IMR-90 (cell line): Measurements from ENCODE around the gene FITM2. TPM values are rescaled to one million over a fixed set of nuclear protein-coding genes. Genes with fewer than 3 reads are reported as not detected.

Source experiments
- ATAC-seq: fragments of 200-7000 bp; cut with Tn5 transposase; 2 replicates; pipeline ENCODE4 v1.9.1; 2020; ENCODE audit warnings: low read depth, mild to moderate bottlenecking, moderate library complexity
- BruUV-seq: library from RNA; stranded (reverse); fragments of 400-500 nt; replicated peaks from 2 replicates; lab custom pipeline; 2021; lab: Mats Ljungman, UMichigan
- CTCF ChIA-PET: fragments of 300-600 bp; formaldehyde crosslinking; extraction: SDS; loops from one replicate; lab custom pipeline; 2021; ENCODE audit warnings: antibody characterized with exemption; lab: Yijun Ruan, JAX
- POLR2A ChIA-PET: fragments of 300-600 bp; sonication (Branson Sonifier 250); formaldehyde crosslinking; loops from one replicate; lab custom pipeline; 2022; ENCODE audit warnings: antibody characterized with exemption; ENCODE audit not compliant: unreplicated experiment; lab: Charles Lee
- DNase-seq: peaks from one replicate; pipeline ENCODE4 v3.0.0; 2013
- H2AFZ ChIP-seq: replicated peaks from 2 replicates; pipeline ENCODE3; 2013; ENCODE audit warnings: low read length, mild to moderate bottlenecking; ENCODE audit not compliant: poor library complexity
- H2AK5ac ChIP-seq: 2 replicates; pipeline ENCODE4 v1.6.1; 2013; ENCODE audit warnings: low read depth, low read length, inconsistent platforms
- H2AK9ac ChIP-seq: replicated peaks from 2 replicates; pipeline ENCODE3; 2013; ENCODE audit warnings: mild to moderate bottlenecking, low read depth, low read length, moderate library complexity; ENCODE audit not compliant: poor library complexity
- H2BK120ac ChIP-seq: 2 replicates; pipeline ENCODE4 v1.6.1; 2013; ENCODE audit warnings: low read depth, low read length, inconsistent platforms
- H2BK15ac ChIP-seq: 3 replicates; pipeline ENCODE4 v1.6.1; 2013; ENCODE audit warnings: low read depth, low read length, inconsistent platforms
- H2BK20ac ChIP-seq: 2 replicates; pipeline ENCODE4 v1.6.1; 2013; ENCODE audit warnings: low read depth, mild to moderate bottlenecking, inconsistent platforms, low read length, moderate library complexity
- H2BK5ac ChIP-seq: 2 replicates; pipeline ENCODE4 v1.6.1; 2013; ENCODE audit warnings: mild to moderate bottlenecking, low read depth, low read length, inconsistent platforms; ENCODE audit not compliant: poor library complexity, severe bottlenecking
- H3K14ac ChIP-seq: replicated peaks from 2 replicates; pipeline ENCODE4 v1.6.1; 2013; ENCODE audit warnings: low read depth, low read length, inconsistent platforms
- H3K18ac ChIP-seq: 2 replicates; pipeline ENCODE4 v1.6.1; 2013; ENCODE audit warnings: low read depth, low read length, control low read depth
- H3K23ac ChIP-seq: 2 replicates; pipeline ENCODE4 v1.6.1; 2013; ENCODE audit warnings: low read depth, low read length, inconsistent platforms
- H3K27ac ChIP-seq: 2 replicates; pipeline ENCODE4 v1.5.1; 2013; ENCODE audit warnings: mild to moderate bottlenecking, control low read depth, low read length; ENCODE audit not compliant: insufficient read depth
- H3K27me3 ChIP-seq: 2 replicates; pipeline ENCODE4 v1.6.1; 2013; ENCODE audit warnings: low read length; ENCODE audit not compliant: control insufficient read depth, insufficient read depth
- H3K36me3 ChIP-seq: 2 replicates; pipeline ENCODE4 v1.6.1; 2013; ENCODE audit warnings: low read length, mixed read lengths; ENCODE audit not compliant: control insufficient read depth, insufficient read depth
- H3K4ac ChIP-seq: 2 replicates; pipeline ENCODE4 v1.6.1; 2013; ENCODE audit warnings: low read depth, low read length, inconsistent platforms
- H3K4me1 ChIP-seq: 2 replicates; pipeline ENCODE4 v1.6.1; 2013; ENCODE audit warnings: low read length, mixed read lengths; ENCODE audit not compliant: control insufficient read depth, insufficient read depth
- H3K4me2 ChIP-seq: 2 replicates; pipeline ENCODE4 v1.6.1; 2013; ENCODE audit warnings: low read depth, mild to moderate bottlenecking, control low read depth, low read length, moderate library complexity
- H3K4me3 ChIP-seq: 2 replicates; pipeline ENCODE4 v1.5.1; 2013; ENCODE audit warnings: low read depth, mild to moderate bottlenecking, control low read depth, low read length, moderate library complexity; ENCODE audit not compliant: insufficient read depth
- H3K56ac ChIP-seq: 2 replicates; pipeline ENCODE4 v1.6.1; 2013; ENCODE audit warnings: low read length, inconsistent platforms; ENCODE audit not compliant: insufficient read depth; ENCODE audit errors: extremely low read depth
- H3K79me1 ChIP-seq, 2 experiments: 2 replicates each; pipeline ENCODE4 v1.6.1; 2013; ENCODE audit warnings: low read length in 2 of 2, inconsistent platforms in 1 of 2, low read depth in 1 of 2
- H3K9ac ChIP-seq: 2 replicates; pipeline ENCODE4 v1.6.1; 2013; ENCODE audit warnings: low read depth, low read length, control low read depth
- H3K9me1 ChIP-seq: 2 replicates; pipeline ENCODE4 v1.6.1; 2013; ENCODE audit warnings: low read length, inconsistent platforms; ENCODE audit not compliant: insufficient read depth
- H3K9me3 ChIP-seq: 2 replicates; pipeline ENCODE4 v1.6.1; 2013; ENCODE audit warnings: low read length; ENCODE audit not compliant: control insufficient read depth, insufficient read depth
- H4K20me1 ChIP-seq: 2 replicates; pipeline ENCODE4 v1.6.1; 2013; ENCODE audit warnings: low read length, inconsistent platforms; ENCODE audit not compliant: insufficient read depth
- H4K5ac ChIP-seq: 2 replicates; pipeline ENCODE4 v1.6.1; 2013; ENCODE audit warnings: mild to moderate bottlenecking, low read depth, low read length, control low read depth
- H4K8ac ChIP-seq, 2 experiments: 2 replicates each; pipeline ENCODE4 v1.6.1; 2013; ENCODE audit warnings: low read depth in 2 of 2, low read length in 2 of 2, control low read depth in 1 of 2, inconsistent platforms in 1 of 2
- H4K91ac ChIP-seq: 2 replicates; pipeline ENCODE4 v1.6.1; 2013; ENCODE audit warnings: low read depth, low read length, inconsistent platforms; ENCODE audit not compliant: insufficient read depth
- BHLHE40 ChIP-seq: fragments of 150-350 bp; IDR thresholded peaks from 2 replicates; pipeline ENCODE4 v1.6.1; 2016; ENCODE audit warnings: mild to moderate bottlenecking, low read depth, low read length
- CEBPB ChIP-seq: IDR thresholded peaks from 2 replicates; pipeline ENCODE4 v1.6.1; 2012; ENCODE audit warnings: low read depth, low read length, improper control_type of control experiment
- FOS ChIP-seq: fragments of 150-350 bp; IDR thresholded peaks from 2 replicates; pipeline ENCODE4 v1.6.1; 2016; ENCODE audit warnings: low read depth, low read length
- MAFK ChIP-seq: IDR thresholded peaks from 2 replicates; pipeline ENCODE4 v1.6.1; 2012; ENCODE audit warnings: low read depth, low read length, improper control_type of control experiment
- MAZ ChIP-seq: IDR thresholded peaks from 2 replicates; pipeline ENCODE4 v1.6.1; 2012; ENCODE audit warnings: low read depth, mild to moderate bottlenecking, low read length, improper control_type of control experiment, moderate library complexity, borderline replicate concordance
- POLR2A ChIP-seq: IDR thresholded peaks from 2 replicates; pipeline ENCODE4 v1.6.1; 2012; ENCODE audit warnings: mild to moderate bottlenecking, low read depth, low read length
- WGBS, 2 experiments: methylation state at CpG; one replicate each; pipeline versions ENCODE4 v1.1.5 to v1.1.7; 2013; ENCODE audit warnings: missing lambda C conversion rate in 2 of 2; ENCODE audit not compliant: insufficient read length in 1 of 2; ENCODE audit errors: extremely low coverage in 2 of 2; 5-methylcytosine and 5-hydroxymethylcytosine counted together
- dilution Hi-C: fragments of 300-500 bp; cut with HindIII; formaldehyde crosslinking; loops from one replicate; pipeline ENCODE4 v1.14.3; 2018; ENCODE audit warnings: low sequenced_read_pairs; ENCODE audit not compliant: unreplicated experiment
- in situ Hi-C: fragments of 300-500 bp; cut with MboI; formaldehyde crosslinking; loops from 3 replicates; pipeline ENCODE4 v1.14.3; 2019; ENCODE audit warnings: low sequenced_read_pairs, inconsistent platforms, mixed read lengths
- intact Hi-C: fragments of 100-400 bp; cut with micrococcal nuclease; formaldehyde crosslinking; loops from 2 replicates; pipeline ENCODE4 v1.10.0; 2022
- polyA plus RNA-seq, 3 experiments: library from polyadenylated mRNA; depleted of rRNA; stranded (reverse); fragments of >200 nt; gene quantifications; 2 replicates each; pipeline ENCODE4 v1.2.3, GENCODE V29; 2012; ENCODE audit warnings: low replicate concordance in 1 of 3
- total RNA-seq: library from RNA; depleted of rRNA; stranded (reverse); fragments of >200 nt; gene quantifications from 2 replicates; pipeline ENCODE4 v1.2.3, GENCODE V29; 2012

Gene FITM2
- total and polyA plus RNA-seq, 2 of the 4 experiments (the other 2 are of a cell fraction): 3.4 to 6.5 TPM

- Histone ChIP-seq H3K4me3 (no peak overlapping the region), H3K9ac (no peak overlapping the region), H3K4me2 (no peak overlapping the region), H3K4me1 (peaks cover 4% of the 10 kb centered on the region), H3K36me3 (no peaks in the 10 kb centered on the region), H2AFZ (no peak overlapping the region), H4K8ac (no peak overlapping the region), H2BK120ac (no peak overlapping the region), H3K4ac (no peak overlapping the region), H2AK5ac (no peak overlapping the region), H3K79me1 (no peaks in the 10 kb centered on the region), H3K9me3 (no peaks in the 10 kb centered on the region), H3K27ac (no peak overlapping the region), H2BK15ac (no peak overlapping the region), H3K18ac (no peak overlapping the region), H2AK9ac (peak overlapping the region; percentile 20), H4K91ac (no peak overlapping the region), H4K20me1 (no peaks in the 10 kb centered on the region), H3K14ac (no peak overlapping the region), H3K23ac (no peak overlapping the region), H2BK5ac (no peak overlapping the region), H3K56ac (no peak overlapping the region), H3K27me3 (peaks cover 4% of the 10 kb centered on the region), H3K9me1 (no peaks in the 10 kb centered on the region), H2BK20ac (no peak overlapping the region), H4K5ac (no peak overlapping the region)
- dilution Hi-C loops: no loop called here
- DNase-seq: peak; percentile 79
- 100% methylated on average over 1 of the region's 11 CpGs; no CpG with 5 or more reads in 1 of the 2 experiments for WGBS, 2 experiments
- in situ Hi-C loops: no loop called here
- intact Hi-C loops: no loop called here
- ChIA-PET CTCF (no interaction called here), POLR2A (no interaction called here)
- peak; percentile 25; the same call in 1 of the 2 replicates for TF ChIP-seq MAZ
- TF ChIP-seq POLR2A: no peak
- peak; percentile 10; the same call in 1 of the 2 replicates for TF ChIP-seq CEBPB
- no peak for TF ChIP-seq MAFK
- 0 out of 2 replicates have a peak, but pooled peaks have one; percentile 8 for TF ChIP-seq BHLHE40
- TF ChIP-seq FOS: peak; percentile 46; the same call in 1 of the 2 replicates
- no TSS peak for BruUV-seq
- ATAC-seq: peak; percentile 79
Observed at GRCh38 chr20:44279228-44279627, 31.8 kb downstream of the FITM2 start.
